Gastroesophageal sphincter (tissue), 3 donors: ENCODE measurements around the gene ARID3A.

Source experiments
- CTCF ChIP-seq, 4 experiments: fragments of 200-600 bp in 2 of 4; fragments of 450-650 bp in 2 of 4; sonication (generic) in 1 of 4; IDR thresholded peaks; one replicate each; pipeline ENCODE4 v1.5.1; 2017 to 2019; ENCODE audit warnings: antibody characterized with exemption in 4 of 4, mild to moderate bottlenecking in 2 of 4, moderate library complexity in 2 of 4
- EP300 ChIP-seq: sonication (generic); formaldehyde crosslinking; IDR thresholded peaks from one replicate; pipeline ENCODE4 v1.6.1; 2017; ENCODE audit warnings: antibody characterized with exemption, mild to moderate bottlenecking

- no peak for TF ChIP-seq EP300
- no peak for TF ChIP-seq CTCF (IDR thresholded peaks at IDR 0.05)
Measured at GRCh38 chr19:900302-901111, 25.3 kb upstream of the ARID3A start.
